ENCODE data around the gene NASP.
A peak's percentile ranks its signal among the peaks of the same experiment; 100 is the strongest.
"Not testable (repeated sequence)": the region's sequence is repeated elsewhere in the genome, so short reads cannot be mapped to it uniquely, and the experiment has no call there.

The NASP gene

DNA sequence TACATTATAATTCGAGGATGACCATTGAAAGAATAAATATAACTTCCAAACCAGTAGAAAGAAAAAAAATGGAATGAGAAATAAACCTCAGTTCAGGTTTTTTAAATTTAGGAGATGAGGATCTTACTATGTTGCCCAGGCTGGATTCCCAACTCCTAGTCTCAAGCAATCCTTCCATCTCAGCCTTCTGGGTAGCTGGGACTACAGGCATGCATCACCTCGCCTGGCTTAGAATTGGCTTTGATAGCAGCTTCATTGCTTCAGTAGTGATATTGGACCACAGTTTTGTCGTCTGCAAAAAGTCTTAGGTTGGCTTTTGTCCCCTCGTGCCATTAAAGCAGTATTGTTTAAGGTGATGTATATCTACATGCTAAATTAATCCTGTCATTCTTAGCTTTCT lies 2.9 kb downstream of the NASP start:
- DNase-seq: no peak
- H3K36me3 ChIP-seq (ENCODE audit: control insufficient read depth in 1 of 2, insufficient read depth in 2 of 2, low read depth in 1 of 2, low read length in 2 of 2): peaks cover 0 to 2% of the 10 kb centered on the region in 2 experiments
- no peak overlapping the region for H4K91ac ChIP-seq (ENCODE audit: low read length)
- H3K27me3 ChIP-seq (ENCODE audit: control insufficient read depth in 1 of 2, insufficient read depth in 1 of 2, low read length in 2 of 2): no peaks in the 10 kb centered on the region
- no peak overlapping the region for H2BK5ac ChIP-seq (ENCODE audit: low read depth, low read length, poor library complexity, severe bottlenecking)
- H3K14ac ChIP-seq (ENCODE audit: low read length in 2 of 2): no peak overlapping the region
- H2AK5ac ChIP-seq (ENCODE audit: low read length, severe bottlenecking): no peak overlapping the region
- H3K9ac ChIP-seq (ENCODE audit: low read length): peak overlapping the region; percentile 98
- peak overlapping the region in 1 of 2 experiments; percentile 98 for H3K4me3 ChIP-seq (ENCODE audit: insufficient read depth in 1 of 2, low read depth in 1 of 2, low read length in 2 of 2)
- H3K27ac ChIP-seq (ENCODE audit: low read length, poor library complexity, severe bottlenecking): no peak overlapping the region
- no peak overlapping the region for H3K4ac ChIP-seq (ENCODE audit: low read depth in 1 of 2, low read length in 2 of 2)
- no peak overlapping the region for H3K23ac ChIP-seq (ENCODE audit: low read length in 2 of 2)
- H2BK15ac ChIP-seq (ENCODE audit: low read depth, poor library complexity, severe bottlenecking): no peak overlapping the region
- H3K18ac ChIP-seq (ENCODE audit: low read depth in 1 of 2, low read length in 2 of 2): no peak overlapping the region
- H3K4me1 ChIP-seq (ENCODE audit: control insufficient read depth, insufficient read depth, low read depth, low read length): peaks cover 10% of the 10 kb centered on the region
- no peak overlapping the region for H2BK120ac ChIP-seq (ENCODE audit: low read depth, low read length)
- no peak overlapping the region for H2BK12ac ChIP-seq (ENCODE audit: low read length in 2 of 2)
- 80% methylated on average over 1 of the region's 4 CpGs for WGBS
- no peak overlapping the region for H4K8ac ChIP-seq (ENCODE audit: low read length)
- H3K9me3 ChIP-seq (ENCODE audit: control insufficient read depth, low read length): no peaks in the 10 kb centered on the region
- H3K4me2 ChIP-seq (ENCODE audit: low read length, poor library complexity, severe bottlenecking): no peak overlapping the region
- H3K79me1 ChIP-seq (replicated peaks; ENCODE audit: low read length, poor library complexity, severe bottlenecking): no peaks in the 10 kb centered on the region
- no peak overlapping the region for H2AFZ ChIP-seq (ENCODE audit: low read depth, low read length)

DNA sequence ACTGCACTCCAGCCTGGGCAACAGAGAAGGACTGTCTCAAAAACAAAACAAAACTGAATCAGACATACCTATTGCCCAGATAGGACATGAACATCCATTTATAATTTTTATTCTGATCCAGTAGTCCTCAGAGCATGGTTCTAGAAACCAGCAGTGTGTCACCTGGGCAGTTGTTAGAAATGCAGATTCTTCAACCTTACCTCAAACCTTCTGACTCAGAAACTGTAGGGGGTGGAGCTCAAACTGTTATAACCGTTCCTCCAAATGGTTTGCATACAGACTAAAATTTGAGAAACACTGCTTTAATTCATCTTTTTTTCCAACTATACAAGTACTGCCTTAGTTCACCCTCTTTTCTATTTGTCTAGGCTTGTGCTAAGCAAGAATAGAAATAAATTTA lies 6.0 kb downstream of the NASP start:
- Histone ChIP-seq H3K14ac (ENCODE audit: low read length in 2 of 2) (no peak overlapping the region), H4K91ac (ENCODE audit: low read length) (no peak overlapping the region), H2BK120ac (ENCODE audit: low read depth, low read length) (no peak overlapping the region), H2BK12ac (ENCODE audit: low read length in 2 of 2) (no peak overlapping the region), H4K8ac (ENCODE audit: low read length) (no peak overlapping the region), H3K9ac (ENCODE audit: low read length) (no peak overlapping the region), H3K4me1 (ENCODE audit: control insufficient read depth, insufficient read depth, low read depth, low read length) (peaks cover 10% of the 10 kb centered on the region), H3K27ac (ENCODE audit: low read length, poor library complexity, severe bottlenecking) (no peak overlapping the region), H2AK5ac (ENCODE audit: low read length, severe bottlenecking) (no peak overlapping the region), H3K18ac (ENCODE audit: low read depth in 1 of 2, low read length in 2 of 2) (no peak overlapping the region), H3K4ac (ENCODE audit: low read depth in 1 of 2, low read length in 2 of 2) (no peak overlapping the region), H3K9me3 (ENCODE audit: control insufficient read depth, low read length) (no peaks in the 10 kb centered on the region), H3K36me3 (ENCODE audit: control insufficient read depth in 1 of 2, insufficient read depth in 2 of 2, low read depth in 1 of 2, low read length in 2 of 2) (peaks cover 10 to 14% of the 10 kb centered on the region in 2 experiments), H3K27me3 (ENCODE audit: control insufficient read depth in 1 of 2, insufficient read depth in 1 of 2, low read length in 2 of 2) (no peaks in the 10 kb centered on the region), H3K79me1 (replicated peaks; ENCODE audit: low read length, poor library complexity, severe bottlenecking) (peaks cover 2% of the 10 kb centered on the region), H2BK5ac (ENCODE audit: low read depth, low read length, poor library complexity, severe bottlenecking) (no peak overlapping the region), H2AFZ (ENCODE audit: low read depth, low read length) (no peak overlapping the region), H3K23ac (ENCODE audit: low read length in 2 of 2) (no peak overlapping the region), H2BK15ac (ENCODE audit: low read depth, poor library complexity, severe bottlenecking) (no peak overlapping the region), H3K4me2 (ENCODE audit: low read length, poor library complexity, severe bottlenecking) (no peak overlapping the region), H3K4me3 (ENCODE audit: insufficient read depth in 1 of 2, low read depth in 1 of 2, low read length in 2 of 2) (no peak overlapping the region)
- WGBS: 50% methylated on average over 1 of the region's 1 CpG
- DNase-seq: no peak

DNA sequence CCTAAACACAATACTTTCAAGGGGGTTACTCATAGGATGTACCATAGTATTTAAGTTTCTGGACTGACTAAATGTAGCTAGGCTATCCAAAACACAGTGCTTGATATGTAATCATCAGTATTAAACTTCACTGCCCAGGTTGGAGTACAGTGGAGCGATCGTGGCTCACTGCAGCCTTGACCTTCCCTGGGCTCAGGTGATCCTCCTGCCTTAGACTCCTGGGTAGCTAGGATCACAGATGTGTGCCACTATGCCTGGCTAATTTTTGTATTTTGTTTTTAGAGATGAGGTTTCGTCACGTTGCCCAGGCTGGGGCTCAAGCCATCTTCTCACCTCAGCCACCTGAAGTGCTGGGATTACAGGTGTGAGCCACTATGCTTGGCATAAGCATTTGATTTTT lies 10.6 kb downstream of the NASP start:
- no peak for DNase-seq

DNA sequence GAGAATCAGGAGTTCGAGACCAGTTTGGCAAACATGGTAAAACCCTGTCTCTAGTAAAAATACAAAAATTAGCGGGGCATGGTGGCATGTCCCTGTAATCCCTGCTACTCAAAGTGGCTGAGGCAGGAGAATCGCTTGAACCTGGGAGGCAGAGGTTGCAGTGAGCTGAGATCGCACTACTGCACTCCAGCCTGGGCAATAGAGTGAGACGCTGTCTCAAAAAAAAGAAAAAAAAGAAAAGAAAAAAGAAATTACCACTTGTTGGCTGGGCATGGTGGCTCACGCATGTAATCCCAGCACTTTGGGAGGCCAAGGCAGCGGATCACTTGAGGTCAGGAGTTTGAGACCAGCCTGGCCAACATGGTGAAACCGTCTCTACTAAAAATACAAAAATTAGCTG lies 12.9 kb downstream of the NASP start:
- not testable (repeated sequence) for H3K27ac ChIP-seq (ENCODE audit: low read length, poor library complexity, severe bottlenecking); H3K27me3 ChIP-seq (ENCODE audit: control insufficient read depth in 1 of 2, insufficient read depth in 1 of 2, low read length in 2 of 2); H2AK5ac ChIP-seq (ENCODE audit: low read length, severe bottlenecking); H2BK120ac ChIP-seq (ENCODE audit: low read depth, low read length); H3K9ac ChIP-seq (ENCODE audit: low read length); H3K79me1 ChIP-seq (replicated peaks; ENCODE audit: low read length, poor library complexity, severe bottlenecking); H4K91ac ChIP-seq (ENCODE audit: low read length); H2BK5ac ChIP-seq (ENCODE audit: low read depth, low read length, poor library complexity, severe bottlenecking); H4K8ac ChIP-seq (ENCODE audit: low read length); H3K4me1 ChIP-seq (ENCODE audit: control insufficient read depth, insufficient read depth, low read depth, low read length); H3K9me3 ChIP-seq (ENCODE audit: control insufficient read depth, low read length); H3K14ac ChIP-seq (ENCODE audit: low read length in 2 of 2); H2BK15ac ChIP-seq (ENCODE audit: low read depth, poor library complexity, severe bottlenecking); H3K4ac ChIP-seq (ENCODE audit: low read depth in 1 of 2, low read length in 2 of 2); H3K18ac ChIP-seq (ENCODE audit: low read depth in 1 of 2, low read length in 2 of 2); DNase-seq; H2BK12ac ChIP-seq (ENCODE audit: low read length in 2 of 2); H3K4me2 ChIP-seq (ENCODE audit: low read length, poor library complexity, severe bottlenecking); H2AFZ ChIP-seq (ENCODE audit: low read depth, low read length); H3K23ac ChIP-seq (ENCODE audit: low read length in 2 of 2); H3K4me3 ChIP-seq (ENCODE audit: insufficient read depth in 1 of 2, low read depth in 1 of 2, low read length in 2 of 2)
- WGBS: 99% methylated on average over 8 of the region's 8 CpGs
- peaks cover 10 to 28% of the 10 kb centered on the region in 2 experiments for H3K36me3 ChIP-seq (ENCODE audit: control insufficient read depth in 1 of 2, insufficient read depth in 2 of 2, low read depth in 1 of 2, low read length in 2 of 2)

More for the DNA sequence above, 10.6 kb downstream of the NASP start:
- no peaks in the 10 kb centered on the region for H3K27me3 ChIP-seq (ENCODE audit: control insufficient read depth in 1 of 2, insufficient read depth in 1 of 2, low read length in 2 of 2)
- no peak overlapping the region for H3K23ac ChIP-seq (ENCODE audit: low read length in 2 of 2)
- no peaks in the 10 kb centered on the region for H3K9me3 ChIP-seq (ENCODE audit: control insufficient read depth, low read length)
- H3K27ac ChIP-seq (ENCODE audit: low read length, poor library complexity, severe bottlenecking): no peak overlapping the region
- no peak overlapping the region for H3K18ac ChIP-seq (ENCODE audit: low read depth in 1 of 2, low read length in 2 of 2)
- no peak overlapping the region for H2AFZ ChIP-seq (ENCODE audit: low read depth, low read length)
- no peak overlapping the region for H3K14ac ChIP-seq (ENCODE audit: low read length in 2 of 2)
- H2AK5ac ChIP-seq (ENCODE audit: low read length, severe bottlenecking): no peak overlapping the region
- no peak overlapping the region for H2BK12ac ChIP-seq (ENCODE audit: low read length in 2 of 2)
- H4K8ac ChIP-seq (ENCODE audit: low read length): no peak overlapping the region
- no peak overlapping the region for H2BK5ac ChIP-seq (ENCODE audit: low read depth, low read length, poor library complexity, severe bottlenecking)
- WGBS: 95% methylated on average over 4 of the region's 4 CpGs
- no peak overlapping the region for H2BK120ac ChIP-seq (ENCODE audit: low read depth, low read length)
- H3K4ac ChIP-seq (ENCODE audit: low read depth in 1 of 2, low read length in 2 of 2): no peak overlapping the region
- H3K4me2 ChIP-seq (ENCODE audit: low read length, poor library complexity, severe bottlenecking): no peak overlapping the region
- H3K4me1 ChIP-seq (ENCODE audit: control insufficient read depth, insufficient read depth, low read depth, low read length): peaks cover 1% of the 10 kb centered on the region
- no peak overlapping the region for H3K9ac ChIP-seq (ENCODE audit: low read length)
- H4K91ac ChIP-seq (ENCODE audit: low read length): no peak overlapping the region
- H3K36me3 ChIP-seq (ENCODE audit: control insufficient read depth in 1 of 2, insufficient read depth in 2 of 2, low read depth in 1 of 2, low read length in 2 of 2): peaks cover 12 to 28% of the 10 kb centered on the region in 2 experiments
- H3K4me3 ChIP-seq (ENCODE audit: insufficient read depth in 1 of 2, low read depth in 1 of 2, low read length in 2 of 2): no peak overlapping the region
- H3K79me1 ChIP-seq (replicated peaks; ENCODE audit: low read length, poor library complexity, severe bottlenecking): peaks cover 8% of the 10 kb centered on the region
- no peak overlapping the region for H2BK15ac ChIP-seq (ENCODE audit: low read depth, poor library complexity, severe bottlenecking)
